GM12878 (cell line): Measurements from ENCODE around the gene CLCNKA. TPM values are rescaled to one million over a fixed set of nuclear protein-coding genes. Genes with fewer than 3 reads are reported as not detected.
A peak's percentile ranks its signal among the peaks of the same experiment; 100 is the strongest.

Source experiments
- ATF7 ChIP-seq: fragments of 450-650 bp; IDR thresholded peaks from 2 replicates; pipeline ENCODE4 v1.6.1; 2016; ENCODE audit warnings: low read depth, mild to moderate bottlenecking
- BRCA1 ChIP-seq: IDR thresholded peaks from 2 replicates; pipeline ENCODE4 v1.6.1; 2011; ENCODE audit warnings: low read depth, low read length, improper control_type of control experiment
- HDGF ChIP-seq: fragments of 450-650 bp; IDR thresholded peaks from 2 replicates; pipeline ENCODE4 v1.6.1; 2016; ENCODE audit warnings: antibody characterized with exemption
- JUNB ChIP-seq: IDR thresholded peaks from 2 replicates; pipeline ENCODE4 v1.6.1; 2016; ENCODE audit warnings: antibody characterized with exemption, mild to moderate bottlenecking
- LARP7 ChIP-seq: fragments of 450-650 bp; IDR thresholded peaks from 2 replicates; pipeline ENCODE4 v1.6.1; 2017; ENCODE audit warnings: mild to moderate bottlenecking
- NBN ChIP-seq: fragments of 450-650 bp; IDR thresholded peaks from 2 replicates; pipeline ENCODE4 v1.6.1; 2016
- NFIC ChIP-seq: IDR thresholded peaks from 2 replicates; pipeline ENCODE4 v1.6.1; 2012; ENCODE audit warnings: low read depth, mild to moderate bottlenecking, inconsistent platforms, low read length, moderate library complexity
- NFYB ChIP-seq: IDR thresholded peaks from 2 replicates; pipeline ENCODE4 v1.6.1; 2011; ENCODE audit warnings: low read depth, mild to moderate bottlenecking, low read length, improper control_type of control experiment, moderate library complexity; ENCODE audit not compliant: insufficient read depth
- NR2F1 ChIP-seq: fragments of 450-650 bp; conservative IDR thresholded peaks from 2 replicates; pipeline ENCODE4 v1.6.1; 2017; ENCODE audit warnings: mild to moderate bottlenecking
- NRF1 ChIP-seq: conservative IDR thresholded peaks from 2 replicates; pipeline ENCODE4 v1.6.1; 2011; ENCODE audit warnings: mild to moderate bottlenecking, low read depth, low read length, improper control_type of control experiment
- PAX5 ChIP-seq: IDR thresholded peaks from 2 replicates; pipeline ENCODE4 v1.6.1; 2011; ENCODE audit warnings: low read depth, low read length, borderline replicate concordance
- PML ChIP-seq: IDR thresholded peaks from 2 replicates; pipeline ENCODE4 v1.6.1; 2012; ENCODE audit warnings: low read length, inconsistent platforms
- RAD51 ChIP-seq: fragments of 450-650 bp; IDR thresholded peaks from 2 replicates; pipeline ENCODE4 v1.6.1; 2016; ENCODE audit warnings: moderate library complexity, mild to moderate bottlenecking, inconsistent platforms
- RBBP5 ChIP-seq: fragments of 200-600 bp; sonication (generic); conservative IDR thresholded peaks from 2 replicates; pipeline ENCODE4 v1.6.1; 2016
- SIN3A ChIP-seq: IDR thresholded peaks from 2 replicates; pipeline ENCODE4 v1.6.1; 2012; ENCODE audit warnings: low read depth, low read length, improper control_type of control experiment
- SMC3 ChIP-seq: IDR thresholded peaks from 2 replicates; pipeline ENCODE4 v1.6.1; 2011; ENCODE audit warnings: low read length, improper control_type of control experiment, borderline replicate concordance
- SREBF1 ChIP-seq: IDR thresholded peaks from 2 replicates; pipeline ENCODE4 v1.6.1; 2012; ENCODE audit warnings: mild to moderate bottlenecking, low read length
- SREBF2 ChIP-seq: IDR thresholded peaks from 2 replicates; pipeline ENCODE4 v1.6.1; 2012; ENCODE audit warnings: mild to moderate bottlenecking, low read length
- TAF1 ChIP-seq: IDR thresholded peaks from 2 replicates; pipeline ENCODE4 v1.6.1; 2011; ENCODE audit warnings: mild to moderate bottlenecking, low read depth, low read length, borderline replicate concordance
- YBX1 ChIP-seq: fragments of 450-650 bp; IDR thresholded peaks from 2 replicates; pipeline ENCODE4 v1.6.1; 2016; ENCODE audit warnings: antibody characterized with exemption
- ZNF274 ChIP-seq: IDR thresholded peaks from one replicate; pipeline ENCODE4 v1.8.0; 2011; ENCODE audit not compliant: insufficient read length, insufficient read depth
- ZNF622 ChIP-seq: fragments of 450-650 bp; IDR thresholded peaks from 2 replicates; pipeline ENCODE4 v1.6.1; 2017; ENCODE audit warnings: mild to moderate bottlenecking, inconsistent platforms
- polyA plus RNA-seq, 11 experiments: library from polyadenylated mRNA; depleted of rRNA in 4 of 11; unstranded in 6 of 11; stranded (reverse) in 5 of 11; fragments of >200 nt; fragmentation: Nextera tagmentation in 4 of 11; fragmentation: Illumina TruSeq in 1 of 11; extraction: Ambion mirVana in 4 of 11; extraction: Trizol in 1 of 11; gene quantifications; 1 replicate in 1 of 11; 2 replicates in 10 of 11; pipeline versions ENCODE4 v1.2.1 to v1.2.3, GENCODE V29; 2011 to 2016; ENCODE audit warnings: inconsistent platforms in 2 of 11, missing spikeins in 2 of 11, low read depth in 1 of 11
- total RNA-seq, 4 experiments: library from RNA; depleted of rRNA in 3 of 4; stranded (reverse); fragments of >200 nt in 3 of 4; fragmentation: Illumina TruSeq in 1 of 4; extraction: Trizol in 1 of 4; gene quantifications; 2 replicates each; pipeline versions ENCODE4 v1.2.1 to v1.2.3, GENCODE V29; 2013 to 2021
- TF ChIP-seq, protein P1 (sequence below): fragments of 450-650 bp; formaldehyde crosslinking; IDR thresholded peaks from 2 replicates; pipeline ENCODE4 v1.4.0; 2022; ENCODE audit warnings: mild to moderate bottlenecking, moderate library complexity
- TF ChIP-seq, protein P2 (sequence below): fragments of 150-350 bp; IDR thresholded peaks from 2 replicates; pipeline ENCODE4 v1.6.1; 2016; ENCODE audit warnings: low read depth, low read length
- TF ChIP-seq, protein P3 (sequence below): fragments of 450-650 bp; IDR thresholded peaks from 2 replicates; pipeline ENCODE4 v1.6.1; 2017; ENCODE audit warnings: mild to moderate bottlenecking, low read depth, inconsistent platforms; ENCODE audit not compliant: poor library complexity, severe bottlenecking

Gene CLCNKA
- total and polyA plus RNA-seq, 10 of the 15 experiments (the other 5 are each of a cell fraction or from before 2014, with no cell fraction given) = 0.02 to 0.15 (median 0.08) TPM; not detected in 6

DNA sequence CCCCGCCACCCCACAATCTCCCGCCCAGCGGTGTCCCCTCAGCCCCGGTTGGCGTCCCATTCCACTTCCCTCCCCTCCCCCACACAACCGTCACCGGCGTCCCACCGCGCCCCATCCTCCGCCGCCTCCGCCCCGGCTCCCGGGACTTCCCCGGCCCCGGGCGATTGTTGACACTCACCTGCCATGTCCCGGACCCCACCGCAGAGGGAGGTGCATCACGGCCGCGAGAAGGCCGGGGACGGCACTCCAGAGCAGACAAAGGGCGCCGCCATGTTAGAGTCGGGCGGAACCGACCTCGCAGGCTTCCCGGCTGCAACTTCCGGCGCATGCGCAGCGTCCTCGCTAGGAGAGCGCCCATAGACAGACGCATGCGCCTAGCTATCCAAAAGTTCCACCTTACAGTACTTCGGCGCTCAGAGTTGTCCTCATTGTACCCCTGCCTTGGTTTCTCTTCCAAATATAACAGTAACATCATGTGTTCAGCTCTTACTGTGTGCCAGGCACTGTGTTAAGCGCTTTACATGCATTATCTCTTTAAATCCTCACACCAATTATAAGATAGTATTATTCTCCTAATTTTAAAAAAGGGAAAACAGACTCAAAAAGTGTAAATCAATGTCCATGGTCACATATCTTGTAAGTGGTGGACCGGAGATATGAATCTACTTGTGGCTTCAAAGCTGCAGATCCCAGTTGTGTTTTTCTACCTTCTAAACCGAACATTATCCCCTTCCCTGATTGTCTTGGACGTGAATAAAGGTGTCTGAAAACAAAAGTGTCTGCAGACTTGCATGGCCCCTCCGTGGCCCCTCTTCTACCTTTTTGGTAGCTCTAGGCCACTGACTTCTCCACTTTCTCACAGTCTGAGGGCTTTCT is 45.8 kb upstream of the CLCNKA start, which contains the start of gene ZBTB17 (continued):
- TF ChIP-seq TAF1 (peak; percentile 71; the same call in 1 of the 2 replicates), PAX5 (peak; percentile 47; the same call in 1 of the 2 replicates), NBN (peak; percentile 34; the same call in 1 of the 2 replicates), NR2F1 (0 out of 2 replicates have a peak, but pooled peaks have one; percentile 63), NRF1 (peak; percentile 99), SREBF1 (no peak), NFIC (no peak), YBX1 (no peak), ZNF274 (no peak), NFYB (no peak), SREBF2 (no peak), RBBP5 (peak; percentile 92; the same call in 1 of the 2 replicates), SIN3A (peak; percentile 66), HDGF (no peak), BRCA1 (no peak), ZNF622 (no peak), ATF7 (no peak), RAD51 (no peak), LARP7 (no peak; the same call in 1 of the 2 replicates), JUNB (no peak), PML (no peak; the same call in 1 of the 2 replicates), SMC3 (no peak)
- TF ChIP-seq, protein P1, sequence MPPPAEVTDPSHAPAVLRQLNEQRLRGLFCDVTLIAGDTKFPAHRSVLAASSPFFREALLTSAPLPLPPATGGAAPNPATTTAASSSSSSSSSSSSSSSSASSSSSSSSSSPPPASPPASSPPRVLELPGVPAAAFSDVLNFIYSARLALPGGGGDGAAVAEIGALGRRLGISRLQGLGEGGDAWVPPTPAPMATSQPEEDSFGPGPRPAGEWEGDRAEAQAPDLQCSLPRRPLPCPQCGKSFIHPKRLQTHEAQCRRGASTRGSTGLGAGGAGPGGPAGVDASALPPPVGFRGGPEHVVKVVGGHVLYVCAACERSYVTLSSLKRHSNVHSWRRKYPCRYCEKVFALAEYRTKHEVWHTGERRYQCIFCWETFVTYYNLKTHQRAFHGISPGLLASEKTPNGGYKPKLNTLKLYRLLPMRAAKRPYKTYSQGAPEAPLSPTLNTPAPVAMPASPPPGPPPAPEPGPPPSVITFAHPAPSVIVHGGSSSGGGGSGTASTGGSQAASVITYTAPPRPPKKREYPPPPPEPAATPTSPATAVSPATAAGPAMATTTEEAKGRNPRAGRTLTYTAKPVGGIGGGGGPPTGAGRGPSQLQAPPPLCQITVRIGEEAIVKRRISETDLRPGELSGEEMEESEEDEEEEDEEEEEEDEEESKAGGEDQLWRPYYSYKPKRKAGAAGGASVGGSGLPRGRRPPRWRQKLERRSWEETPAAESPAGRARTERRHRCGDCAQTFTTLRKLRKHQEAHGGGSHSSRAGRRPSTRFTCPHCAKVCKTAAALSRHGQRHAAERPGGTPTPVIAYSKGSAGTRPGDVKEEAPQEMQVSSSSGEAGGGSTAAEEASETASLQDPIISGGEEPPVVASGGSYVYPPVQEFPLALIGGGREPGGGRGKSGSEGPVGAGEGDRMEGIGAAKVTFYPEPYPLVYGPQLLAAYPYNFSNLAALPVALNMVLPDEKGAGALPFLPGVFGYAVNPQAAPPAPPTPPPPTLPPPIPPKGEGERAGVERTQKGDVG (CRISPR knock-in tag) = no peak
- TF ChIP-seq, protein P2, sequence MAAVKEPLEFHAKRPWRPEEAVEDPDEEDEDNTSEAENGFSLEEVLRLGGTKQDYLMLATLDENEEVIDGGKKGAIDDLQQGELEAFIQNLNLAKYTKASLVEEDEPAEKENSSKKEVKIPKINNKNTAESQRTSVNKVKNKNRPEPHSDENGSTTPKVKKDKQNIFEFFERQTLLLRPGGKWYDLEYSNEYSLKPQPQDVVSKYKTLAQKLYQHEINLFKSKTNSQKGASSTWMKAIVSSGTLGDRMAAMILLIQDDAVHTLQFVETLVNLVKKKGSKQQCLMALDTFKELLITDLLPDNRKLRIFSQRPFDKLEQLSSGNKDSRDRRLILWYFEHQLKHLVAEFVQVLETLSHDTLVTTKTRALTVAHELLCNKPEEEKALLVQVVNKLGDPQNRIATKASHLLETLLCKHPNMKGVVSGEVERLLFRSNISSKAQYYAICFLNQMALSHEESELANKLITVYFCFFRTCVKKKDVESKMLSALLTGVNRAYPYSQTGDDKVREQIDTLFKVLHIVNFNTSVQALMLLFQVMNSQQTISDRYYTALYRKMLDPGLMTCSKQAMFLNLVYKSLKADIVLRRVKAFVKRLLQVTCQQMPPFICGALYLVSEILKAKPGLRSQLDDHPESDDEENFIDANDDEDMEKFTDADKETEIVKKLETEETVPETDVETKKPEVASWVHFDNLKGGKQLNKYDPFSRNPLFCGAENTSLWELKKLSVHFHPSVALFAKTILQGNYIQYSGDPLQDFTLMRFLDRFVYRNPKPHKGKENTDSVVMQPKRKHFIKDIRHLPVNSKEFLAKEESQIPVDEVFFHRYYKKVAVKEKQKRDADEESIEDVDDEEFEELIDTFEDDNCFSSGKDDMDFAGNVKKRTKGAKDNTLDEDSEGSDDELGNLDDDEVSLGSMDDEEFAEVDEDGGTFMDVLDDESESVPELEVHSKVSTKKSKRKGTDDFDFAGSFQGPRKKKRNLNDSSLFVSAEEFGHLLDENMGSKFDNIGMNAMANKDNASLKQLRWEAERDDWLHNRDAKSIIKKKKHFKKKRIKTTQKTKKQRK = no peak
- TF ChIP-seq, protein P3, sequence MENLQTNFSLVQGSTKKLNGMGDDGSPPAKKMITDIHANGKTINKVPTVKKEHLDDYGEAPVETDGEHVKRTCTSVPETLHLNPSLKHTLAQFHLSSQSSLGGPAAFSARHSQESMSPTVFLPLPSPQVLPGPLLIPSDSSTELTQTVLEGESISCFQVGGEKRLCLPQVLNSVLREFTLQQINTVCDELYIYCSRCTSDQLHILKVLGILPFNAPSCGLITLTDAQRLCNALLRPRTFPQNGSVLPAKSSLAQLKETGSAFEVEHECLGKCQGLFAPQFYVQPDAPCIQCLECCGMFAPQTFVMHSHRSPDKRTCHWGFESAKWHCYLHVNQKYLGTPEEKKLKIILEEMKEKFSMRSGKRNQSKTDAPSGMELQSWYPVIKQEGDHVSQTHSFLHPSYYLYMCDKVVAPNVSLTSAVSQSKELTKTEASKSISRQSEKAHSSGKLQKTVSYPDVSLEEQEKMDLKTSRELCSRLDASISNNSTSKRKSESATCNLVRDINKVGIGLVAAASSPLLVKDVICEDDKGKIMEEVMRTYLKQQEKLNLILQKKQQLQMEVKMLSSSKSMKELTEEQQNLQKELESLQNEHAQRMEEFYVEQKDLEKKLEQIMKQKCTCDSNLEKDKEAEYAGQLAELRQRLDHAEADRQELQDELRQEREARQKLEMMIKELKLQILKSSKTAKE = no peak
